ENCODE data around the gene C12orf57.

Gene C12orf57

GRCh38 chr12:6938353-6939190, 5.2 kb upstream of the C12orf57 start:
- DNase-seq: no peak

- DNase-seq: no peak
Observed at GRCh38 chr12:6939191-6939540, 4.7 kb upstream of the C12orf57 start.

- DNase-seq: no peak
Observed at GRCh38 chr12:6941267-6941666, 2.6 kb upstream of the C12orf57 start.

- DNase-seq: no peak
Observed at GRCh38 chr12:6941782-6942181, 2.0 kb upstream of the C12orf57 start.

DNA sequence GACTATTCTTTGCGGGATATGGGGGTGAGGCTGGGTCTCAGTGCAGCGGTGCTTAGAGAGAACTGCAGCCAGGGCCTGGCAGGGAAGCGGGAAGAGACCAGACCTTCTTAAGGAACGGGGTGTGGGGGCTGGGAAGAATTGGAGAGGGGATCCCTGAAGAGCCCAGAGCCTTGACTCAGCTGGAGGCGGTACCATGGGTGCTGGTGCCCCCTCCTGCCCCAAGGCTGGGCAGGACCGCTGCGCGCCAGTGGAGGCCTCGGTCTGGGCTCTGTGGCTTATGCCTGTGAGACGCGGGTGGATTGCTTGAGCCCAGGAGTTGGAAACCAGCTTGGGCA, 1.5 kb upstream of the C12orf57 start:
- no peak for DNase-seq

DNA sequence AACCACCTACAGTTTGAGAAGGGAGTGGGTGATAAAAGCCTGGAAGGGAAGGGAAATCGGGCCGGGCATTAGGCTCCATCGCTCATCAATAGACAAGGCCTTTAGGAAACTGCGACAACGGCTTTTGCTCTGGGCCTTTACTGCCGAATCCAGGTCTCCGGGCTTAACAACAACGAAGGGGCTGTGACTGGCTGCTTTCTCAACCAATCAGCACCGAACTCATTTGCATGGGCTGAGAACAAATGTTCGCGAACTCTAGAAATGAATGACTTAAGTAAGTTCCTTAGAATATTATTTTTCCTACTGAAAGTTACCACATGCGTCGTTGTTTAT, 467 bp upstream of the C12orf57 start:
- peak; percentile 94 for DNase-seq

GRCh38 chr12:6944381-6945186, 762 bp downstream of the C12orf57 start:
- peak; percentile 91 for DNase-seq

DNA sequence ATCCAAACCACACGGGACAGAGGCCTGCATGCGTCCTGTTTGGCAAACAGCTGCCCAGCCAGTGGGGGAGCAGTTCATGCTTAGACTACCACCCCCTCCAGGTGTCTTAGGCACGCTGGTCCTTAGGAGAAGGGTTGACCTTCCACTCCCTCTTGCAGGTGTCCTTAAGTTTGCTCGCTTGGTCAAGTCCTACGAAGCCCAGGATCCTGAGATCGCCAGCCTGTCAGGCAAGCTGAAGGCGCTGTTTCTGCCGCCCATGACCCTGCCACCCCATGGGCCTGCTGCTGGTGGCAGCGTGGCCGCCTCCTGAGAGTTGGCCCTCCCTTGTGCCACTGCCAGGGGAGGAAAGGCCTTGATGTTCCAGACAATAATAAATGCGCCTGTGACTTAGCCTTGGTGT, 1.8 kb downstream of the C12orf57 start:
- no peak for DNase-seq

DNA sequence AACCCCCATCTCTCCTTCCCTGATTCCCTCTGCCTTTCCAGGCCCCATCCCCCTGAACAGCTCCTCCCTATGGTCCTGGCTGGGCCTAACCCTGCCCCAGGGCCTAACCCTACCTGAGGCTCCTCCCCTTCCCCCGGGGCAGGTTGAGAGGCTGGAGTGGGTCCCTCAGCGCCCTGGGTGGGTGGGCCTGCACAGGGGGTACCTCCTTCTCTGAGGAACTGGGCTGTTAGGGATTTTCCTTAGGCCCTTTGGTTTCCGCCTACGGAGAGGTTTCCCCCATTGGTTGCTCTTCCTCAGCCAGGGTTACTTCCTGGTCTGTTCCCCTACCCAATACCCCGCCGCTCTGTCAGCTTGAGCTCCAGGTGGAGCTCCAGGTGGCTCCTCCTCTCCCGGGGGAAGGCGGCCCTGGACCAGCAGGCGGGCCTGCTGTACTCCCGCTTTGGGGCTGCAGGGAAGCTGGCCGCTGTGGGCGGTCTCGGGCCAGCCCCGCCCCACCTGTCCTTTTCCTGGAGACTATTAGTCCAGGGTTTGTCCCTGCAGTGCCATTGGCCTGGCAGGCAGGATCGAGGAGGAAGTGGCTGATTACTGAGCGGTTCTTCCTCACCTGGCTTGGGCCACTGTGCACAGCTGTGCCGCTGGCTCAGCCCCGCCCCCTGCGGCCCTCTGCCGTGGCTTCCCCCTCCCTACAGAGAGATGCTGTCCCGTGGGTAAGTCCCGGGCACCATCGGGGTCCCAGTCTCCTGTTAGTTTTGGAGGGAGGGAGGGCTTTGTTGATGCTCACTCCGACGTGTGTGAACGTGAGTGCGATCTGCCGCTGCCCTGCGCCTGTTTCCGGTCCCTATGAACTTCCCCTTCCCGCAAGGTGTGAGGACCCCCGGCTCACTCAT, 2.5 kb downstream of the C12orf57 start:
- no peak for DNase-seq

- no peak for DNase-seq
Observed at GRCh38 chr12:6946920-6947374, 3.1 kb downstream of the C12orf57 start.

DNA sequence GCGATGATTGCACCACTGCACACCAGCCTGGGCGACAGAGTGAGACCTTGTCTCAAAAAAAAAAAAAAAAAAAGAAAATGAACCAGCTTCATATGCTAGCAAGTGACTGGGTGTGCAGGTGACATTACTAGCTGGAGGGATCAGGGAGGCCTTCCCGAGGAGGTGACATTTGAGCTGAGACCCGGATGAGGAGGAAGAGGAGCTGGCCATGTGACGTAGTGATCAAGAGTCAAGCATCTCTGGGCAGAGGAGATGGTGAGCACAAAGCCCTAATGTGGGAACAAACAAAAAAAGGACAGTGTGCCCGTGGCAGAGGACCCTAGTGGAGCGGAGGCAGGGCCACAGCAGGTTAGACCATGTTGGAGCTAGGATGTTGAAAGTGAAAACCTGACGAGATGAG, 3.8 kb downstream of the C12orf57 start:
- DNase-seq: no peak

GRCh38 chr12:6948873-6949594, 5.2 kb downstream of the C12orf57 start:
- no peak for DNase-seq

GRCh38 chr12:6950401-6950801, 6.6 kb downstream of the C12orf57 start:
- no peak for DNase-seq

DNA sequence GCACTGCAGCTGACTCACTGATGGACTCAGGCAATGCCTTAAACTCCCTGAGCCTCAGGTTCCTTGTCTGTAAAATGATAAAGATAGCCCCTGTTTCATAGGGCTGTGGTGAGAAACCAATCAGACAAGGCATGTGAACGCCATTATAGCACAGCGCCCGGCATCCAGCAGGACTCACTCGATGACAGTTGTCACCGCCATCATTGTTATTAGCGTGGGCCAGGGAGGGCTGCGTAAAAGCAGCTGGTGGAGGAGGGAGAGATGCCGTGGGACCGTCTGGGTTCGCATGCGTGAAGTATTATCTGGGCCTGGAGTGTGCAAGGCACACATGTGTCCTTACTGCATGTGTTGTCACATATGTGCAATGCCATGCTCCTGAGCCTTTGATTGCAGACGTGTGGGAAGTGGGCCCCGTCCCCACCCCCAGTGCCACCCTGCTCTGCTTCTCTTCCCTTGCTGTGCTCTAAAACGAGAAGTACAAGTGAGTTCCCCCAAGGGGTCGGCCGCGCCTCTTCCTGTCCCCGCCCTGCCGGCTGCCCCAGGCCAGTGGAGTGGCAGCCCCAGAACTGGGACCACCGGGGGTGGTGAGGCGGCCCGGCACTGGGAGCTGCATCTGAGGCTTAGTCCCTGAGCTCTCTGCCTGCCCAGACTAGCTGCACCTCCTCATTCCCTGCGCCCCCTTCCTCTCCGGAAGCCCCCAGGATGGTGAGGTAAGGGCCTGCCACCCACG, 7.2 kb downstream of the C12orf57 start, which contains the start of gene PTPN6:
Gene PTPN6, plus strand, starts transcription at position 546 of the 730 bp plus-strand sequence. Its CDS starts 157 bp downstream, at position 703.
- peak; percentile 30 for DNase-seq

- DNase-seq: no peak
Observed at GRCh38 chr12:6951551-6952120, 7.8 kb downstream of the C12orf57 start.

DNA sequence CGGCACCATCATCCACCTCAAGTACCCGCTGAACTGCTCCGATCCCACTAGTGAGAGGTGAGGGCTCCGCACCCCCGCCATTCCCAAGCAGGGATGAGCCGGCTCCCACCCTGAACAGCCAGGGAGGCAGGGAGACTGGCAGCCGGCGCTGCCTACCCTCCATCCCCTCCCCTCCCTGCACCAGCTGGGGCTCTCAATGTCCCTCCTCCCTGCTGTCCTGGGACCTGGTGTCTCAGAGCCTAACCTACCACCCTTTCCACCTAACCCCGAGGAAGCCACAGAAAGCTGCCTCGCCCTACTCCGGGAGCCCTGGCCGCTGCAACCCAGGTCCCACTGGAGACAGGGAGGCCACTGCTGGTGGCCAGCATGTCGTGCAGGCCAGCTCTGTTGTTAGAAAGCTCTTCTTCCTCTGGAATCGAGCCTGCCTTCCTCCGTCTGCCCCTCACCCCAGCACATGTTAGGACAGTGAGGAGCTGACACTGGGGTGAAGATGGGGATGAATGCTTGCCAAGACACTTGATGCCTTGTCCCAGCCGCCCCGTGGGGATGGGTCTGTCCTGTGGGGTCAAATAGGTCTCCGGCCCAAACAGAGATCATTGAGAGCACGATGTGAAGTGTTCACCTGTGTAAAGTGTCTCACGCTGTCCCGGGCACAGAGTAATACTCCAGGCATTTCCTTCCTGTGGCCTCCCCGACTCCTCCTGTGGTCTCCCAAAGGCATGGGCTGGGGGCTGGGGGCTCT, 8.5 kb downstream of the C12orf57 start:
- no peak for DNase-seq

DNA sequence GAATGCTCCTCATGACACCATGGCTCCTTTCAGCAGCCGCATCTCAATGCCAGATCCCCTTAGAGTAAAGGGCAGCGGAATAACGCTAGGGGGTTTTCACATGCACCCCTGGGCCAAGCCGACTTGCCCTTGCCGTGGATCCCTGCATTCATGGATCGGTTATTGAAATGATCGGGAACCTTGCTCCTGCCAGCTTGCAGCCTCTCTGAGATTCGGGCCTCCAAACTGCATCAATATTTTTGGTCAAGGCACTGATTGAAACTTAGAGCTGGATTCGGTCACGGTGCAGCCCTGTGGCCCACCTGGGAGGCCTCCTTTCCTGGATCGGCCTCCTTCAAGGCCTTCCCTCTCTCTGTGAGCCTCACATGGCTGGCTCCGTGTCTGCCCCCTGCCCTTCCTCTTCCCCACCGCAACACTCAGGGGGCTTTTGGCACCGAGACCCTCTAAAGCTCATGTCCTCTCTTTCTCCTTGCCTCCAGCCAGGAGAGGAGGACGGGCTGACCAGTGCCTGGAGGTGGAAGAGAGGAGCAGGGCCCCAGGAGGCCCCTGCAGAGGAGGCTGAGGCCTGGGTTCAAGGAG, 9.1 kb downstream of the C12orf57 start:
- no peak for DNase-seq

GRCh38 chr12:6953442-6954315, 9.9 kb downstream of the C12orf57 start:
- peak; percentile 46 for DNase-seq

Data from midbrain (tissue), 1 donor.